ENCODE results near the gene ERP44.
A peak's percentile ranks its signal among the peaks of the same experiment; 100 is the strongest.
"Not testable (repeated sequence)": the region's sequence is repeated elsewhere in the genome, so short reads cannot be mapped to it uniquely, and the experiment has no call there.

Gene ERP44

GRCh38 chr9:100069068-100069467 lies 29.7 kb downstream of the ERP44 start:
- DNase-seq (ENCODE audit: low spot score); FAIRE-seq: not testable (repeated sequence)

DNA sequence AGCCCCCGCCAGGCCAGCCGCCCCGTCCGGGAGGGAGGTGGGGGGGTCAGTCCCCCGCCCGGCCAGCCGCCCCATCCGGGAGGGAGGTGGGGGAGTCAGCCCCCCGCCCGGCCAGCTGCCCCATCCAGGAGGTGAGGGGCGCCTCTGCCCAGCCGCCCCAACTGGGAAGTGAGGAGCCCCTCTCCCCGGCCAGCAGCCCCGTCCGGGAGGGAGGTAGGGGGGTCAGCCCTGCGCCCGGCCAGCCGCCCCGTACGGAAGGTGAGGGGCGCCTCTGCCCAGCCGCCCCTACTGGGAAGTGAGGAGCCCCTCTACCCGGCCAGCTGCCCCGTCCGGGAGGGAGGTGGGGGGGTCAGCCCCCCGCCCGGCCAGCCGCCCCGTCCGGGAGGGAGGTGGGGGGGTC lies 30.8 kb downstream of the ERP44 start:
- FAIRE-seq; DNase-seq (ENCODE audit: low spot score): not testable (repeated sequence)

- DNase-seq (ENCODE audit: low spot score) (no peak), FAIRE-seq (no peak)
These were observed 32.3 kb downstream of the ERP44 start for GRCh38 chr9:100066539-100066938.

DNA sequence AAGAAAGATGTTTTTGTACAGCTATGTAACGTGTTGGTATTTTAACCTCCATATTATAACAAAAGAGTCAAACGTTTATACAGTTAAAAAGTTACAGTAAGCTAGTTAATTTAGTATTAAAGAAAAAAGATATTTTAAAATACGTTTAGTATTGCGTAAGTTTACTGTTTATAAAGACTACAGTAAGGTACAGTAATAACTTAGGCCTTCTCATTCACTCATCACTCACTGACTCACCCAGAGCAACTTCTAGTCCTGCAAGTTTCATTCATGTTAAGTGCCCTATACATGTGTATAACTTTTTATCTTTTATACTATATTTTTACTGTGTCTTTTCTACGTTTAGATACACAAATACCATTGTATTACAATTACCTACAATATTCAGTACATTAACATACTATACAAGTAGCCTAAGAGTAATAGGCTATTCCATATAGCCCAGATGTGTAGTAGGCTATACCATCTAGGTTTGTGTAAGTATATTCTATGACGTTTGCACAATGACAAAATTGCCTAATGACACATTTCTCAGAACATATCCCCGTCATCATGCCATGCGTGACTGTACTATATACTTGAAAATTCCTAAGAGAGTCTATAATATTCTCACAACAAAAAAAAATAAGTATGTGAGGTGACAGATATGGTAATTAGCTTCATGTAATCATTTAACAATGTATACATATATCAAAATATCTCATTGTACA lies 33.8 kb downstream of the ERP44 start:
- peak; percentile 45 for DNase-seq (ENCODE audit: low spot score)
- peak; percentile 72 for FAIRE-seq

DNA sequence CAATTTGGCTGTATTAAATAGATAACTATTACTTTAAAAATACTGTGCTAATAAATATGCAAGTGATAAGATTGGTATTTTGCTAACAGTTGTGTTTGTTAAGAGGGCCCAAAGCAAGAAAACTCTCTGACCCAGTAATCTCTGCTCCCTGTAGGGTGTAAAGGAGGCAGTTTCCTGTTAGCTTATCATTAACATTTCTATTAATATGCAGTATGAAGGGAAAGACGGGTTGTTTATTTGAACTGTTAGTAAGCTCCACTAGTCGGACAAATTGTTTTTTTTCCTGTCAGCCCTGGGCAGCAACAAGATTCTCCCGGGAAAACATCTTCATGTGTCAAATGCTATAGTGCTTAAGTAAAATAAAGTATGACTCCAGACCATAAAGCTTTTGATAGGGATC lies 35.6 kb downstream of the ERP44 start:
- DNase-seq (ENCODE audit: low spot score) (no peak), FAIRE-seq (no peak)

DNA sequence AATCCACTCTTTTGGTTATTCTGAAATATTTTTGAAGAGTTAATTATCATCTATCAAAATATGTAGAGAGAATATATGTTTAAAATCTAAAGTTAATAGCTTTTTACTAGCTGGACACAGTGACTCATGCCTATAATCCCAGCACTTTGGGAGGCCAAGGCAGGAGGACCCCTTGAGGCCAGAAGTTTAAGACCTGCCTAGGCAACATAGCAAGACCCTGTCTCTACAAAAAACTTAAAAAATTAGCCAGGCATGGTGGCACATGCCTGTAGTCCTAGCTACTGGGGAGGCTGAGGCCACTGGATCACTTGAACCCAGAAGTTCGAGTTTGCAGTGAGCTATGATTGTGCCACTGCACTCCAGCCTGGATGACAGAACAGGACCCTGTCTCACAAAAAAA lies 36.1 kb downstream of the ERP44 start:
- not testable (repeated sequence) for FAIRE-seq; DNase-seq (ENCODE audit: low spot score)

DNA sequence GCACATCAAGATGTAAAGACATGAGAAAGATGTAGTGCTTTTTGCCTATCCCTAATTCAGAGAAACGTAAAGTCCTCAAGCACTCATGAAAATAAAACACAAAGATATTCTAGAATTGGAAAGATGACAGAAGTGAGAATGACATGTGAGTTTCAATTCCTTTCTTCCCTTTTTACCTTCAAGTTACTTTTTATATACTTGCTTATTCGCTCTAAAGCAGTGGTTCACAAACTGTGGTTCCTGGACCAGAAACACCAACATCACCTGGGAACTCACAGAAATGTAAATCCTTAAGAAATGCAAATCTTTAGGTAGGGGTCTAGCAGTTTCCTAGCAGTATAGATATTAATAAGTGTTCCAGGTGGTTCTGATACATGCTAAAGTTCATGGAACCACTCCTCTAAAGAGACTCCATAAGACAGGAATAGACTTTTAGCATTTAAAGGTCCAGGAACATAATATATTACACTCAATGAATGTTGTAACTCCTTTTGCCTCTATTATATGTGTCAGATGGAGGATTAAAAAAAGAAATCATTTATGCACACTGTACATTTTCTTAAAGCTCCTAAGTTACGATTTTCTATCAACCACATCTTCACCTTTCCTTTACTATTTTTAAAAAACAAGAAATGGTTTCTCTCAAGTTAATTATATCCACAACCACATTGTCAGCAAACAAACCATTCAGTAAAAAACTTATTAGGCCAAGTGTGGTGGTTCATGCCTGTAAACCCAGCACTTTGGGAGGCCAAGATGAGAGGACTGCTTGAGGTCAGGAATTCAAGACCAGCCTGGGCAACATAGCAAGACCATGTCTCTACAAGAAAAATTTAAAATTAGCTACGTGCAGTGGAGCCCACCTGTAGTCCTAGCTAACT lies 39.9 kb downstream of the ERP44 start:
- DNase-seq (ENCODE audit: low spot score), result no peak
- FAIRE-seq, result no peak

DNA sequence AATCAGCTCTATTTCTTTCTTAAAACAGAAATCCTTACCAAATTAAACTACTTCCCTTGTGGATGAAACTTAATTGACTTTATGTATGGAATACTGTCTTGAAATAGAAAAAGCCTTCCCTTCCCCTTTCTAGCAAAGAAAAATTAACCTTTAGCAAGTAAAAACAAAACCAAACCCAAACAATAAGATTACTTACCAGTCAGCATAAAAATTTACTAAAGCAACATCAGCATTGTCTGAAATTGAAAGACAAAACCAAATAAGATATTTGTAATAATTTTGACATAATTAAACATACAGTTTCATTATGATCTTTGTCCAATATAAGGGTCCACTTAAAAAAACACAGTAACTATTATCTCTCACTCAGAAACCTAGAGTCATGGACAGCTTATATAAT lies 41.2 kb downstream of the ERP44 start:
- FAIRE-seq, result no peak
- DNase-seq (ENCODE audit: low spot score), result no peak

- DNase-seq (ENCODE audit: low spot score), result no peak
- FAIRE-seq, result no peak
These were observed 42.2 kb downstream of the ERP44 start for GRCh38 chr9:100056561-100056960.

DNA sequence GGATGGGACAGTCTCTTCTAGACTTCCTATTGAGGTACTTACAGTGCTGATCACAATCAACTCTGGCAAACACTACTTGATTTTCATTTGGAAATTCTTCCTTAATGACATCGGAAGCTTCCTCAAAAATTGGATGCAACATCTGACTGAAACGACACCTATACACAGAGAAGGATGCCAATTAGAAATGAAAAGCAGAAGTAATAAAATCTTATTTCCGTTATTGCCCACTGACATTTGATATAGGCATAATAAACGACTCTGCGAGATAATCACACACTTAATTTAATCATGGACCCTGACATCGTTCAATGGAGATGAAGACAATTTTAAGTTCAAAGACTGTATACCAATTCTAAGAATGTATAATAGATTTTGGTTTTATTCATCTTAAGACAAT lies 46.4 kb downstream of the ERP44 start:
- FAIRE-seq (no peak), DNase-seq (ENCODE audit: low spot score) (no peak)

DNA sequence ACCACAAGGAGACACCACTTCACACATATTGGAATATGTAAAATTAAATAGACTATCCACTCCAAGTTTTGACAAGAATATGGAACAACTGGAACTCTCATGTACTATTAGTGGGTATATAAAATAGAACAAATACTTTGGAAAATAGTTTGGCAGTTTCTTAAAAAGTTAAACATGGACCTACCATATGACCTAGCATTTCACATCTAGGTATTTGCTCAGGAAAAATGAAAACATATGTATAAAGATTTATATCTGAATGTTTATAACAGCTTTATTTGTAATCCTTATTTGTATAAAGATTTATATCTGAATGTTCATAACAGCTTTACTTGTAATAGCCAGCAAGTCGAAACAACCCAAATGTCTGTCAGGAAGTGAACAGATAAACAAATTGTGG lies 49.2 kb downstream of the ERP44 start:
- DNase-seq (ENCODE audit: low spot score) (no peak), FAIRE-seq (no peak)

DNA sequence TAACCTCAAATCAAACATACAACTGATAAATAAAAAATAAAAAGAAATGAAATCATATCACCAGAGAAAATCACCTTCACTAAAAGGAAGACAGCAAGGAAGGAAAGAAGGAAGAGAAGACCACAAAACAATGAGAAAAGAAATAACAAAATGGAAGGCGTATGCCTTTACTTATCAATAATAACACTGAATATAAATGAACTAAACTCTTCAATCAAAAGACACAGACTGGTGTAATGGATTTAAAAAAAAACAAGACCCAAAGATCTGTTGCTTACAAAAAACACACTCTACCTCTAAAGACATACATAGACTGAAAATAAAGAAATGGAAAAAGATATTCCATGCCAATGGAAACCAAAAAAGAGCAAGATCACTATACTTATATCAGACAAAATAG lies 60.3 kb downstream of the ERP44 start:
- DNase-seq (ENCODE audit: low spot score) (no peak), FAIRE-seq (no peak)

DNA sequence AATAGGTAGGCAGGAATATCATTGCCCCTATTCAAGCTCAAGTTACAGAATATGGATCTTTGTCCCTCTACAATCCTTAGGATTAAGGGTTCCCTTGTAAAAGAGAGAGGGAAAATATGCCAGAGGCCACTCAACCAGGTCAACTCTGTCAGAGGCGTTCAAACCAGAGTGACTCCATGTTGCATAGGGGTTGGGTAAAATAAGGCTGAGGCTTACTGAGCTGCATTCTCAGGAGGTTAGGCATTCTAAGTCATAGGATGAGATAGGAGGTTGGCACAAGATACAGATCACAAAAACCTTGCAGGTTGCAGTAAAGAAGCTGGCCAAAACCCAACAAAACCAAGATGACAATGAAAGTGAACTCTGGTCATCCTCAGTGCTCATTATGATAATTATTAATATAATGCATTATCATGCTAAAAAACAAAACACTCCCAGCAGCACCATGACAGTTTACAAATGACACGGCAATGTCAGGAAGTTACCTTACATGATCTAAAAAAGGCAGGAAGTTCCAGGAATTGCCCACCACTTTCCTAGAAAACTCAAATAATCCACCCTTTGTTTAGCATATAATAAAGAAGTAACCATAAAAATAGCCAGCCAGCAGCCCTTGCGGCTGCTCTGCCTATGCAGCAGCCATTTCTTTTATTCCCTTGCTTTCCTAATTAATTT lies 64.8 kb downstream of the ERP44 start:
- no peak for DNase-seq (ENCODE audit: low spot score)
- no peak for FAIRE-seq

GRCh38 chr9:100030548-100030947 lies 68.3 kb downstream of the ERP44 start:
- FAIRE-seq (no peak), DNase-seq (ENCODE audit: low spot score) (no peak)

- DNase-seq (ENCODE audit: low spot score) (no peak), FAIRE-seq (no peak)
These were observed 69.5 kb downstream of the ERP44 start for GRCh38 chr9:100029251-100029650.

DNA sequence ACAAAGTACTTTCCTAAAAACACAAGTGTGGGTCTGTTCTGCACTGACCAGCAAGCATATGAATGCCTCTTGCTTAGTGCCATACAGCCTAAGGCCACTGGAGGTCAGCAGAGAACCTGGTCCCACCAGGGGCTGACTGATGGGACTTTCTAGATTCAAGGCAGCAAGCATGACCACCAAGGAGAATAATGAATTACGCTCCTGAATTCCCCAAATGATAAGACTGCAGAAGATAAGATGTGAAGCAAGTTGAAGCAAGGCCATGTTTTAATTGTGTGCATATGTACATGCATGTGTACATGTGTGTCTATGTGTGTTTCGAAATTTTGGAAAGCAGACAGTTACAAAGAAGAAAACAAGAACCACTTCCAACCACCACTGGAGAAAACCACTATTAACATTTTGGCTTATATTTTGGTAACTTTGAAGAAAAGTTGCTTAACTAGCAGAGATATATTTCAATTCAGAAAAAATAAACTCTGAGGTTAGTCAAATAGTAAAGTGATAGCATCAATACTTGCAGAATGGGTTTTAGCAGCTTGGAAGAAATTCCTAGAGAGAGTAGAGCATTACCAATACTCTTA lies 70.5 kb downstream of the ERP44 start:
- peak; percentile 35 for FAIRE-seq
- peak; percentile 57 for DNase-seq (ENCODE audit: low spot score)

GRCh38 chr9:100027543-100027942 lies 71.3 kb downstream of the ERP44 start:
- FAIRE-seq (no peak), DNase-seq (ENCODE audit: low spot score) (no peak)

GRCh38 chr9:100021931-100022330 lies 76.9 kb downstream of the ERP44 start:
- DNase-seq (ENCODE audit: low spot score) (no peak), FAIRE-seq (no peak)

DNA sequence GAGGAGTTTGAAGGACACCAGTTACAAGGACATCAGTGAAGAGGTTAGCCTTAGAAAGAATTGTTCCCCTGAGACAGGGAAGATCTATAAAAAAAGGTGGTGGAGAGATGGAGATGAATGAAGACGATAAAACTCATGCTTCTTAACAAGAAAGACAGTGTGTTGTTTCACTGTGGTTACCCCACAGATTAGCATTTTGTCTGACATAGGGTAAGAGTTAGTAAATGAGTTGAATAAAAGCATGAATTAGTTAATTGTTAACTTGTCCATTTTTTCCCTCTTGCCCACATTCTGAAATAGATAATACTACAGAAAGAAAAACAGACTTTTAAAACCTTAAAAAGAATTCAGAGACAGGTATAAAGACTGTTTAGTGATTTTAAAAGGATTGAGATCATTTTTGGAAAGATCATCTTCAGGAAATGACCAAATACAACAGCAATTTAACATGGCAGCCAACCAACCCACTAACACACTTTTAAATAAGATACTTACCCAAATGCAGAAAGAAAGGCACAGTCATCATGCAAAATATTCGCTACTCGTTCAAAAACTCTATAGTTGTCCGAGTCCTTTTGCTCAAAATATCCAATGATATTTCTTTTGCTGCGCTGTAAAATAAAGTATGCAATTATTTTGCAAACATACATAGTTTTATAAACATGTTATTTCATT lies 78.5 kb downstream of the ERP44 start:
- DNase-seq (ENCODE audit: low spot score) (no peak), FAIRE-seq (peak; percentile 61)

- no peak for FAIRE-seq
- DNase-seq (ENCODE audit: low spot score), result no peak
These were observed 79.3 kb downstream of the ERP44 start for GRCh38 chr9:100019541-100019940.

DNA sequence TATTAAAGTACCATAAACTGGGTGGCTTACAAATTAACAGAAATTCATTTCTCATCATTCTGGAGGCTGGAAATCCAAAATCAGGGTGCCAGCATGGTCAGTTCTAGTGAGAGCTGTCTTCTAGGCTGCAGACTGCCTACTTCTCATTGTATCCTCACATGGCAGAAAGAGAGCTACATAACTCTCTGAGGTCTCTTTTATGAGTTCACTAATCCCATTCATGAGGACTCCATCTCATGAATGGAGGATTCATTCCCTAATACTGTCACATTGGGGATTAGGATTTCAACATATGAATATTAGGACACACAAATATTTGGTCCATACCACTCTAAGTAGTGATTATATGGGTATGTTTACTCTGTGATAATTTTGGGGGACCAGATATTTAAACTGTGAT lies 84.0 kb downstream of the ERP44 start:
- FAIRE-seq (no peak), DNase-seq (ENCODE audit: low spot score) (no peak)
